Ishikawa (cell line): ENCODE results near the gene ZFYVE21.

ENCODE experiments used
- CEBPB ChIP-seq: IDR thresholded peaks from 2 replicates; pipeline ENCODE4 v1.6.1; 2012
- CREB1 ChIP-seq: IDR thresholded peaks from 2 replicates; pipeline ENCODE4 v1.6.1; 2012; ENCODE audit warnings: low read depth
- EGR1 ChIP-seq: IDR thresholded peaks from 2 replicates; pipeline ENCODE4 v1.6.1; 2012
- EP300 ChIP-seq: IDR thresholded peaks from 2 replicates; pipeline ENCODE4 v1.6.1; 2012; ENCODE audit warnings: borderline replicate concordance
- FOXM1 ChIP-seq: IDR thresholded peaks from 2 replicates; pipeline ENCODE4 v1.6.1; 2012; ENCODE audit warnings: low read depth, borderline replicate concordance
- MAX ChIP-seq: IDR thresholded peaks from 2 replicates; pipeline ENCODE4 v1.6.1; 2012
- NFIC ChIP-seq: IDR thresholded peaks from 2 replicates; pipeline ENCODE4 v1.6.1; 2012
- RAD21 ChIP-seq: IDR thresholded peaks from 2 replicates; pipeline ENCODE4 v1.6.1; 2012; ENCODE audit warnings: low read depth
- REST ChIP-seq: IDR thresholded peaks from 2 replicates; pipeline ENCODE4 v1.6.1; 2012; ENCODE audit warnings: low read depth, mild to moderate bottlenecking
- TAF1 ChIP-seq: IDR thresholded peaks from 2 replicates; pipeline ENCODE4 v1.6.1; 2012; ENCODE audit warnings: low read depth, mild to moderate bottlenecking
- TCF12 ChIP-seq: IDR thresholded peaks from 2 replicates; pipeline ENCODE4 v1.6.1; 2012; ENCODE audit warnings: low read depth
- TEAD4 ChIP-seq: IDR thresholded peaks from 2 replicates; pipeline ENCODE4 v1.6.1; 2012
- USF1 ChIP-seq: IDR thresholded peaks from 2 replicates; pipeline ENCODE4 v1.6.1; 2012
- YY1 ChIP-seq: IDR thresholded peaks from 2 replicates; pipeline ENCODE4 v1.6.1; 2012; ENCODE audit warnings: low read depth
- ZBTB7A ChIP-seq: IDR thresholded peaks from 2 replicates; pipeline ENCODE4 v1.6.1; 2012; ENCODE audit warnings: low read depth

Gene ZFYVE21

GRCh38 chr14:103745424-103745823 is 29.8 kb downstream of the ZFYVE21 start:
- TF ChIP-seq MAX: no peak
- no peak for TF ChIP-seq TEAD4

- no peak for TF ChIP-seq FOXM1
- no peak for TF ChIP-seq EP300
- no peak for TF ChIP-seq NFIC
- no peak for TF ChIP-seq MAX
- TF ChIP-seq TCF12: no peak
- no peak for TF ChIP-seq CREB1
- TF ChIP-seq TEAD4: no peak
- TF ChIP-seq TAF1: no peak
- no peak for TF ChIP-seq EGR1
- no peak for TF ChIP-seq CEBPB
- TF ChIP-seq ZBTB7A: no peak
- TF ChIP-seq USF1: no peak
- no peak for TF ChIP-seq RAD21
- TF ChIP-seq REST: no peak
- TF ChIP-seq YY1: no peak
Measured at GRCh38 chr14:103746701-103747100, 31.1 kb downstream of the ZFYVE21 start.

- no peak for TF ChIP-seq YY1
- no peak for TF ChIP-seq CREB1
- no peak for TF ChIP-seq MAX
- no peak for TF ChIP-seq REST
- no peak for TF ChIP-seq TEAD4
- TF ChIP-seq TAF1: no peak
- no peak for TF ChIP-seq EGR1
- no peak for TF ChIP-seq RAD21
- TF ChIP-seq FOXM1: no peak
- TF ChIP-seq USF1: no peak
- no peak for TF ChIP-seq EP300
- no peak for TF ChIP-seq NFIC
- TF ChIP-seq TCF12: no peak
- TF ChIP-seq ZBTB7A: no peak
- TF ChIP-seq CEBPB: no peak
Measured at GRCh38 chr14:103748534-103748857, 32.9 kb downstream of the ZFYVE21 start.

- no peak for TF ChIP-seq CREB1
- no peak for TF ChIP-seq TAF1
- no peak for TF ChIP-seq REST
- no peak for TF ChIP-seq EP300
- TF ChIP-seq NFIC: no peak
- no peak for TF ChIP-seq TCF12
- no peak for TF ChIP-seq TEAD4
- no peak for TF ChIP-seq YY1
- no peak for TF ChIP-seq FOXM1
- no peak for TF ChIP-seq CEBPB
- no peak for TF ChIP-seq MAX
- TF ChIP-seq ZBTB7A: no peak
- no peak for TF ChIP-seq EGR1
- TF ChIP-seq RAD21: no peak
Measured at GRCh38 chr14:103749452-103749851, 33.8 kb downstream of the ZFYVE21 start.

GRCh38 chr14:103749860-103750259 is 34.2 kb downstream of the ZFYVE21 start:
- no peak for TF ChIP-seq TAF1
- no peak for TF ChIP-seq YY1
- no peak for TF ChIP-seq USF1
- no peak for TF ChIP-seq NFIC
- TF ChIP-seq REST: no peak
